Measurements from ENCODE around the gene RPL22L1.

GRCh38 chr3:170836491-170836890 lies 33.5 kb downstream of the RPL22L1 start:
- no peak for TF ChIP-seq REST (IDR thresholded peaks at IDR 0.05; ENCODE audit: borderline replicate concordance)
- TF ChIP-seq EZH2 (IDR thresholded peaks at IDR 0.05; ENCODE audit: borderline replicate concordance, insufficient read depth, low read length, poor library complexity, severe bottlenecking), result no peak

Measured in neural cell (in vitro differentiated cells).